IMR-90 (cell line): Measurements from ENCODE around the gene KCNJ18. TPM values are rescaled to one million over a fixed set of nuclear protein-coding genes. Genes with fewer than 3 reads are reported as not detected.
"Not testable (repeated sequence)": the region's sequence is repeated elsewhere in the genome, so short reads cannot be mapped to it uniquely, and the experiment has no call there.

Source experiments
- ATAC-seq: fragments of 200-7000 bp; cut with Tn5 transposase; 2 replicates; pipeline ENCODE4 v1.9.1; 2020; ENCODE audit warnings: low read depth, mild to moderate bottlenecking, moderate library complexity
- Bru-seq: library from RNA; stranded (reverse); fragments of 400-500 nt; gene quantifications from one replicate; lab custom pipeline; 2021; lab: Mats Ljungman, UMichigan
- BruChase-seq, 2 experiments: library from RNA; stranded (reverse); fragments of 400-500 nt; gene quantifications; one replicate each; lab custom pipeline; 2021; lab: Mats Ljungman, UMichigan
- BruUV-seq: library from RNA; stranded (reverse); fragments of 400-500 nt; replicated peaks from 2 replicates; lab custom pipeline; 2021; lab: Mats Ljungman, UMichigan
- CTCF ChIA-PET: fragments of 300-600 bp; formaldehyde crosslinking; extraction: SDS; loops from one replicate; lab custom pipeline; 2021; ENCODE audit warnings: antibody characterized with exemption; lab: Yijun Ruan, JAX
- POLR2A ChIA-PET: fragments of 300-600 bp; sonication (Branson Sonifier 250); formaldehyde crosslinking; loops from one replicate; lab custom pipeline; 2022; ENCODE audit warnings: antibody characterized with exemption; ENCODE audit not compliant: unreplicated experiment; lab: Charles Lee
- DNase-seq: peaks from one replicate; pipeline ENCODE4 v3.0.0; 2013
- H2AFZ ChIP-seq: replicated peaks from 2 replicates; pipeline ENCODE3; 2013; ENCODE audit warnings: low read length, mild to moderate bottlenecking; ENCODE audit not compliant: poor library complexity
- H2AK5ac ChIP-seq: 2 replicates; pipeline ENCODE4 v1.6.1; 2013; ENCODE audit warnings: low read depth, low read length, inconsistent platforms
- H2AK9ac ChIP-seq: replicated peaks from 2 replicates; pipeline ENCODE3; 2013; ENCODE audit warnings: mild to moderate bottlenecking, low read depth, low read length, moderate library complexity; ENCODE audit not compliant: poor library complexity
- H2BK120ac ChIP-seq: 2 replicates; pipeline ENCODE4 v1.6.1; 2013; ENCODE audit warnings: low read depth, low read length, inconsistent platforms
- H2BK15ac ChIP-seq: 3 replicates; pipeline ENCODE4 v1.6.1; 2013; ENCODE audit warnings: low read depth, low read length, inconsistent platforms
- H2BK20ac ChIP-seq: 2 replicates; pipeline ENCODE4 v1.6.1; 2013; ENCODE audit warnings: low read depth, mild to moderate bottlenecking, inconsistent platforms, low read length, moderate library complexity
- H2BK5ac ChIP-seq: 2 replicates; pipeline ENCODE4 v1.6.1; 2013; ENCODE audit warnings: mild to moderate bottlenecking, low read depth, low read length, inconsistent platforms; ENCODE audit not compliant: poor library complexity, severe bottlenecking
- H3K14ac ChIP-seq: replicated peaks from 2 replicates; pipeline ENCODE4 v1.6.1; 2013; ENCODE audit warnings: low read depth, low read length, inconsistent platforms
- H3K18ac ChIP-seq: 2 replicates; pipeline ENCODE4 v1.6.1; 2013; ENCODE audit warnings: low read depth, low read length, control low read depth
- H3K23ac ChIP-seq: 2 replicates; pipeline ENCODE4 v1.6.1; 2013; ENCODE audit warnings: low read depth, low read length, inconsistent platforms
- H3K27ac ChIP-seq: 2 replicates; pipeline ENCODE4 v1.5.1; 2013; ENCODE audit warnings: mild to moderate bottlenecking, control low read depth, low read length; ENCODE audit not compliant: insufficient read depth
- H3K27me3 ChIP-seq: 2 replicates; pipeline ENCODE4 v1.6.1; 2013; ENCODE audit warnings: low read length; ENCODE audit not compliant: control insufficient read depth, insufficient read depth
- H3K36me3 ChIP-seq: 2 replicates; pipeline ENCODE4 v1.6.1; 2013; ENCODE audit warnings: low read length, mixed read lengths; ENCODE audit not compliant: control insufficient read depth, insufficient read depth
- H3K4ac ChIP-seq: 2 replicates; pipeline ENCODE4 v1.6.1; 2013; ENCODE audit warnings: low read depth, low read length, inconsistent platforms
- H3K4me1 ChIP-seq: 2 replicates; pipeline ENCODE4 v1.6.1; 2013; ENCODE audit warnings: low read length, mixed read lengths; ENCODE audit not compliant: control insufficient read depth, insufficient read depth
- H3K4me2 ChIP-seq: 2 replicates; pipeline ENCODE4 v1.6.1; 2013; ENCODE audit warnings: low read depth, mild to moderate bottlenecking, control low read depth, low read length, moderate library complexity
- H3K4me3 ChIP-seq: 2 replicates; pipeline ENCODE4 v1.5.1; 2013; ENCODE audit warnings: low read depth, mild to moderate bottlenecking, control low read depth, low read length, moderate library complexity; ENCODE audit not compliant: insufficient read depth
- H3K56ac ChIP-seq: 2 replicates; pipeline ENCODE4 v1.6.1; 2013; ENCODE audit warnings: low read length, inconsistent platforms; ENCODE audit not compliant: insufficient read depth; ENCODE audit errors: extremely low read depth
- H3K79me1 ChIP-seq, 2 experiments: 2 replicates each; pipeline ENCODE4 v1.6.1; 2013; ENCODE audit warnings: low read length in 2 of 2, inconsistent platforms in 1 of 2, low read depth in 1 of 2
- H3K9ac ChIP-seq: 2 replicates; pipeline ENCODE4 v1.6.1; 2013; ENCODE audit warnings: low read depth, low read length, control low read depth
- H3K9me1 ChIP-seq: 2 replicates; pipeline ENCODE4 v1.6.1; 2013; ENCODE audit warnings: low read length, inconsistent platforms; ENCODE audit not compliant: insufficient read depth
- H3K9me3 ChIP-seq: 2 replicates; pipeline ENCODE4 v1.6.1; 2013; ENCODE audit warnings: low read length; ENCODE audit not compliant: control insufficient read depth, insufficient read depth
- H4K20me1 ChIP-seq: 2 replicates; pipeline ENCODE4 v1.6.1; 2013; ENCODE audit warnings: low read length, inconsistent platforms; ENCODE audit not compliant: insufficient read depth
- H4K5ac ChIP-seq: 2 replicates; pipeline ENCODE4 v1.6.1; 2013; ENCODE audit warnings: mild to moderate bottlenecking, low read depth, low read length, control low read depth
- H4K8ac ChIP-seq, 2 experiments: 2 replicates each; pipeline ENCODE4 v1.6.1; 2013; ENCODE audit warnings: low read depth in 2 of 2, low read length in 2 of 2, control low read depth in 1 of 2, inconsistent platforms in 1 of 2
- H4K91ac ChIP-seq: 2 replicates; pipeline ENCODE4 v1.6.1; 2013; ENCODE audit warnings: low read depth, low read length, inconsistent platforms; ENCODE audit not compliant: insufficient read depth
- WGBS, 2 experiments: methylation state at CpG; one replicate each; pipeline versions ENCODE4 v1.1.5 to v1.1.7; 2013; ENCODE audit warnings: missing lambda C conversion rate in 2 of 2; ENCODE audit not compliant: insufficient read length in 1 of 2; ENCODE audit errors: extremely low coverage in 2 of 2; 5-methylcytosine and 5-hydroxymethylcytosine counted together
- dilution Hi-C: fragments of 300-500 bp; cut with HindIII; formaldehyde crosslinking; loops from one replicate; pipeline ENCODE4 v1.14.3; 2018; ENCODE audit warnings: low sequenced_read_pairs; ENCODE audit not compliant: unreplicated experiment
- in situ Hi-C: fragments of 300-500 bp; cut with MboI; formaldehyde crosslinking; loops from 3 replicates; pipeline ENCODE4 v1.14.3; 2019; ENCODE audit warnings: low sequenced_read_pairs, inconsistent platforms, mixed read lengths
- intact Hi-C: fragments of 100-400 bp; cut with micrococcal nuclease; formaldehyde crosslinking; loops from 2 replicates; pipeline ENCODE4 v1.10.0; 2022
- long read RNA-seq: library from polyadenylated mRNA; unstranded; transcript quantifications from one replicate; pipeline ENCODE4 v2.0.0, GENCODE V29; 2021; ENCODE audit not compliant: unreplicated experiment
- polyA plus RNA-seq, 3 experiments: library from polyadenylated mRNA; depleted of rRNA; stranded (reverse); fragments of >200 nt; gene quantifications; 2 replicates each; pipeline ENCODE4 v1.2.3, GENCODE V29; 2012; ENCODE audit warnings: low replicate concordance in 1 of 3
- total RNA-seq: library from RNA; depleted of rRNA; stranded (reverse); fragments of >200 nt; gene quantifications from 2 replicates; pipeline ENCODE4 v1.2.3, GENCODE V29; 2012; rRNA removed

Gene KCNJ18
- total RNA-seq (not detected in 2 replicates), polyA plus RNA-seq (2012; rRNA removed) (not detected in 2 replicates), Bru-seq, nascent RNA (not detected), BruChase-seq, experiment 1, labeled RNA remaining after a 6-hour chase (not detected), BruChase-seq, experiment 2, labeled RNA remaining after a 2-hour chase (not detected)
- not detected in 2 replicates for polyA plus RNA-seq (2012; cell fraction: cytosol; rRNA removed)
- not detected in 2 replicates for polyA plus RNA-seq (2012; cell fraction: nucleus; rRNA removed; ENCODE audit: low replicate concordance)
- long read RNA-seq, result 0 reads

DNA sequence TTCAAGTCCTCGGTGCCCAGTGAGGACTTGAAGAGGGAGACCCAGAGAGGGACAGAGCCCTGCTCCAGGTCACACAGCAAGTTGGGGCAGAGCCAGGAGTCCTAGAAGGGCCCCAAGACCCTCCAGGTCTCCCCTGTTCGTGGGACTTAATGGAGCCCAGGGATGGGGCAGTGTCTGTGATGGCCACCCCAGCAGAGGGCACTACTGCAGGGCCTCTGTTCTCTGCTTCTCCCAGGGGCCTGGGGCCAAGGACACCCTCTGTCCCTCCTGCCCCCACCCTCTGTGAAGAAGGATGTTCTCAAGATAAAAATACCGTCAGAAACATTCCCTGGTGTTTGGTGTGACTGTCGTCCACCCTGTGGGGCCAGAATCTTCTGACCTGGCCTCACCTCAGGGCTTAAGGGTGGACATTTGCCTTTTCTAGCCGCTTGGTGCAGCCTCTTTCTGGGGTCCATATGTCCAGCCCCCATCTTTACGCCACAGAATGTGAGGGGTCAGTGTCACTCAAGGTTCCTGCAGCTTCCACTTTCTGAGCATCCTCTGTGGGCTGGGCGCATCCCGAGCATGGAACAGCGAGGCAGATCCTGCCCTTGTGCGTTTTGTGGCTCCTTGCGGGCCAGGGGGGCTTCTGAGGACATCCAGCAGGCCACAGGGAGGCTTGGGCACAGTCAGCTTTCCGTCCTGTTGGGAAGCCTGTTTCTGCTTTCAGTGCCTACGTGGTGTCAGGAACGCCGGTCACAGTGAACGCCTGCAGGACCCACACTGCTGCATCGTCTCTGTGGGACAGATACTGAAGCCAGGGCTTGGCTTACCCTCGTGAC, at the start of gene KCNJ18:
KCNJ18 (plus strand) TSS at position 641 of the 821 bp plus-strand sequence. CDS start 10,264 bp downstream, outside the sequence.
- H3K56ac ChIP-seq, H4K5ac ChIP-seq, H2BK5ac ChIP-seq, H4K20me1 ChIP-seq, H3K4ac ChIP-seq, CTCF ChIA-PET, H3K36me3 ChIP-seq, H2BK20ac ChIP-seq, H3K79me1 ChIP-seq, H3K9me1 ChIP-seq, H4K8ac ChIP-seq, H3K23ac ChIP-seq, H2AK5ac ChIP-seq, intact Hi-C loops, H3K27me3 ChIP-seq, H3K4me2 ChIP-seq, in situ Hi-C loops, H3K27ac ChIP-seq, H2AK9ac ChIP-seq, H3K18ac ChIP-seq, H3K9ac ChIP-seq, H2BK120ac ChIP-seq, dilution Hi-C loops, H2BK15ac ChIP-seq, DNase-seq, H2AFZ ChIP-seq, H4K91ac ChIP-seq, ATAC-seq, H3K4me1 ChIP-seq, BruUV-seq, H3K4me3 ChIP-seq, POLR2A ChIA-PET, H3K14ac ChIP-seq: not testable (repeated sequence)
- H3K9me3 ChIP-seq, result peaks cover 29% of the 10 kb centered on the region
- WGBS, 2 experiments, result no CpG with 5 or more reads among the region's 18 CpGs

DNA sequence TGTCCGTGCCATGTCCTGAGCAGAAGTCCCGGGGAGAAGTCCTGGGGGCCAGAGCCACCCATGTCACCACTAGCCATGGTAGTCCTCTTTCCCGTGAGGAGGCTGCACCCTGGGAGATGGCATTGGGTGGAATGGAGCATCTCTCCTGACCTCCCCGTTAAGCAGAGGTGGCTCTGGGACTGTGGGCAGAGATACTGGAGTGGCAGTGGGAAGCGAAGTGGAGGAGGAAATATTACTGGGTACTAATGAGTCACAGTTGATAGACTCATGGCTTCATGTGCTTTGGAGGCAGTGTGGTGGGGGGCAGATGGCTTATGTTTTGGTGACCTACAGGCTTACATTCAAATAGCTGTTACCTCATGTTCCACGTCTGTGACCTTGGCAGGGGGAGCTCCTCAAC, 44.2 kb upstream of the KCNJ18 start:
- H4K91ac ChIP-seq, H4K8ac ChIP-seq, CTCF ChIA-PET, H3K4me2 ChIP-seq, H3K9ac ChIP-seq, H2AK5ac ChIP-seq, H3K4me3 ChIP-seq, dilution Hi-C loops, H3K27ac ChIP-seq, H3K9me1 ChIP-seq, H2BK5ac ChIP-seq, H2AFZ ChIP-seq, H3K56ac ChIP-seq, in situ Hi-C loops, ATAC-seq, H2BK15ac ChIP-seq, H3K27me3 ChIP-seq, H3K14ac ChIP-seq, BruUV-seq, H3K4ac ChIP-seq, POLR2A ChIA-PET, H3K23ac ChIP-seq, intact Hi-C loops, H3K79me1 ChIP-seq, H3K4me1 ChIP-seq, H2BK120ac ChIP-seq, H2BK20ac ChIP-seq, H3K9me3 ChIP-seq, H4K20me1 ChIP-seq, H2AK9ac ChIP-seq, DNase-seq, H3K36me3 ChIP-seq, H3K18ac ChIP-seq, H4K5ac ChIP-seq: not testable (repeated sequence)
- WGBS, 2 experiments, result no CpG with 5 or more reads among the region's 6 CpGs
